HepG2 (cell line): ENCODE results near the gene STK38L. TPM values are rescaled to one million over a fixed set of nuclear protein-coding genes. Genes with fewer than 3 reads are reported as not detected.

Experiments
- ATAC-seq: fragments of 200-7000 bp; cut with Tn5 transposase; 3 replicates; pipeline ENCODE4 v1.9.1; 2020; ENCODE audit warnings: mild to moderate bottlenecking, moderate library complexity
- BruUV-seq: library from RNA; stranded (reverse); fragments of 400-500 nt; replicated peaks from 2 replicates; lab custom pipeline; 2021; lab: Mats Ljungman, UMichigan
- CTCF ChIA-PET: fragments of 300-600 bp; formaldehyde crosslinking; extraction: SDS; loops from one replicate; lab custom pipeline; 2021; ENCODE audit warnings: low total read pairs, inconsistent platforms, low intra/inter-chr PET ratio; lab: Yijun Ruan, JAX
- POLR2A ChIA-PET: fragments of 350-600 bp; sonication (Branson Sonifier 250); formaldehyde crosslinking; loops from one replicate; lab custom pipeline; 2020; ENCODE audit warnings: antibody characterized with exemption, inconsistent platforms; lab: Yijun Ruan, JAX
- DNase-seq: peaks from one replicate; pipeline ENCODE4 v3.0.0-alpha.2; 2015; ENCODE audit warnings: low spot score
- FAIRE-seq: peaks from 3 replicates; lab custom pipeline; 2011; peaks lifted over from hg19 to GRCh38; lab: Jason Lieb, UNC
- H2AFZ ChIP-seq: one replicate; pipeline ENCODE4 v1.6.1; 2011; ENCODE audit warnings: low read length, inconsistent platforms
- H3K27ac ChIP-seq: fragments of 300-600 bp; 3 replicates; pipeline ENCODE4 v1.8.0; 2011; ENCODE audit warnings: mixed run types, mild to moderate bottlenecking, mixed read lengths, low read length, inconsistent platforms; ENCODE audit not compliant: insufficient read depth; ENCODE audit errors: extremely low read length
- H3K27me3 ChIP-seq, 2 experiments: fragments of 200-600 bp in 1 of 2; 2 replicates in 1 of 2; 3 replicates in 1 of 2; pipeline versions ENCODE4 v1.6.0 to v1.8.0; 2011; ENCODE audit warnings: low read length in 2 of 2, mild to moderate bottlenecking in 2 of 2, moderate library complexity in 2 of 2, inconsistent platforms in 1 of 2; ENCODE audit not compliant: insufficient read depth in 2 of 2, control insufficient read depth in 1 of 2
- H3K36me3 ChIP-seq, 2 experiments: fragments of 200-600 bp in 1 of 2; replicated peaks in 1 of 2; 2 replicates in 1 of 2; 3 replicates in 1 of 2; pipeline versions ENCODE4 v1.5.1 to v1.8.0; 2011; ENCODE audit warnings: low read length in 2 of 2, inconsistent platforms in 1 of 2; ENCODE audit not compliant: insufficient read depth in 2 of 2, control insufficient read depth in 1 of 2
- H3K4me1 ChIP-seq: 2 replicates; pipeline ENCODE4 v1.5.1; 2012; ENCODE audit warnings: low read length, inconsistent platforms; ENCODE audit not compliant: insufficient read depth
- H3K4me2 ChIP-seq: 2 replicates; pipeline ENCODE4 v1.6.0; 2011; ENCODE audit warnings: low read depth, low read length, inconsistent platforms
- H3K4me3 ChIP-seq, 3 experiments: fragments of 200-600 bp in 1 of 3; sonication (generic), shearing (Covaris generic) in 1 of 3; replicated peaks in 1 of 3; 2 replicates each; pipeline ENCODE4 v1.5.1; 2011 to 2016; ENCODE audit warnings: low read length in 3 of 3, inconsistent platforms in 2 of 3, low read depth in 2 of 3, mild to moderate bottlenecking in 2 of 3, control low read depth in 1 of 3, mixed read lengths in 1 of 3; ENCODE audit not compliant: insufficient read depth in 1 of 3
- H3K79me2 ChIP-seq: one replicate; pipeline ENCODE4 v1.6.1; 2011; ENCODE audit warnings: low read length, inconsistent platforms; ENCODE audit not compliant: insufficient read depth
- H3K9ac ChIP-seq: 2 replicates; pipeline ENCODE4 v1.6.0; 2011; ENCODE audit warnings: mild to moderate bottlenecking, low read depth, low read length, inconsistent platforms; ENCODE audit not compliant: insufficient read depth
- H3K9me3 ChIP-seq: 2 replicates; pipeline ENCODE4 v1.5.1; 2012; ENCODE audit warnings: mild to moderate bottlenecking, low read length
- H4K20me1 ChIP-seq: 2 replicates; pipeline ENCODE4 v1.6.0; 2011; ENCODE audit warnings: inconsistent platforms, mild to moderate bottlenecking, low read length, moderate library complexity; ENCODE audit not compliant: insufficient read depth
- ARNT ChIP-seq: fragments of 450-650 bp; IDR thresholded peaks from 2 replicates; pipeline ENCODE4 v1.6.1; 2017
- KDM5A ChIP-seq: fragments of 200-600 bp; sonication (generic); IDR thresholded peaks from 2 replicates; pipeline ENCODE4 v1.7.0; 2018; ENCODE audit warnings: antibody characterized with exemption, mild to moderate bottlenecking, low read length, borderline replicate concordance
- SRSF4 ChIP-seq: fragments of 200-400 bp; formaldehyde crosslinking; IDR thresholded peaks from one replicate; pipeline ENCODE4 v1.6.1; 2018; ENCODE audit warnings: mild to moderate bottlenecking, low read depth, low read length, moderate library complexity; ENCODE audit not compliant: poor library complexity, severe bottlenecking
- STAT5B ChIP-seq: sonication (generic); formaldehyde crosslinking; IDR thresholded peaks from 2 replicates; pipeline ENCODE4 v1.4.0; 2020; ENCODE audit warnings: missing genetic modification reagents
- TCF12 ChIP-seq, 2 experiments: fragments of 450-650 bp in 1 of 2; sonication (generic) in 1 of 2; formaldehyde crosslinking in 1 of 2; IDR thresholded peaks; 2 replicates each; pipeline versions ENCODE4 v1.6.1 to v1.8.0; 2017 to 2022; ENCODE audit warnings: antibody characterized with exemption in 1 of 2, mild to moderate bottlenecking in 1 of 2, missing genetic modification reagents in 1 of 2, moderate library complexity in 1 of 2
- XRCC5 ChIP-seq: fragments of 200-400 bp; formaldehyde crosslinking; optimal IDR thresholded peaks from 2 replicates; pipeline ENCODE3; 2017; ENCODE audit warnings: mild to moderate bottlenecking, low read length
- ZNF101 ChIP-seq: sonication (generic); formaldehyde crosslinking; IDR thresholded peaks from 2 replicates; pipeline ENCODE4 v1.4.0; 2020; ENCODE audit warnings: mild to moderate bottlenecking, low read depth, missing genetic modification reagents, borderline replicate concordance
- ZNF205 ChIP-seq: IDR thresholded peaks from 2 replicates; pipeline ENCODE4 v1.6.1; 2018; ENCODE audit warnings: missing biosample characterization, missing genetic modification reagents
- ZNF367 ChIP-seq: sonication (generic); formaldehyde crosslinking; IDR thresholded peaks from 2 replicates; pipeline ENCODE4 v1.4.0; 2020; ENCODE audit warnings: missing genetic modification reagents, borderline replicate concordance
- ZNF432 ChIP-seq: sonication (generic); formaldehyde crosslinking; IDR thresholded peaks from 2 replicates; pipeline ENCODE4 v1.5.0; 2020; ENCODE audit warnings: missing genetic modification reagents, mild to moderate bottlenecking, borderline replicate concordance
- ZNF607 ChIP-seq: sonication (generic); formaldehyde crosslinking; IDR thresholded peaks from 2 replicates; pipeline ENCODE4 v1.5.1; 2020; ENCODE audit warnings: missing genetic modification reagents, mild to moderate bottlenecking, borderline replicate concordance
- in situ Hi-C: cut with HindIII; loops from 2 replicates; pipeline ENCODE4 v1.10.0; 2017; ENCODE audit warnings: low pct_unique_long_range_greater_than_20kb; ENCODE audit not compliant: extremely low pct_ligation_motif_present
- intact Hi-C: fragments of 100-400 bp; cut with micrococcal nuclease; formaldehyde crosslinking; loops from one replicate; pipeline ENCODE4 v1.10.0; 2022; ENCODE audit not compliant: unreplicated experiment
- polyA plus RNA-seq, 8 experiments: library from polyadenylated mRNA; depleted of rRNA in 3 of 8; stranded (reverse) in 7 of 8; unstranded in 1 of 8; fragments of >200 nt; fragmentation: Illumina TruSeq in 4 of 8; extraction: Trizol in 4 of 8; gene quantifications; 2 replicates each; pipeline versions ENCODE4 v1.2.1 to v1.2.3, GENCODE V29; 2011 to 2016; ENCODE audit warnings: low read depth in 4 of 8, missing spikeins in 1 of 8, mixed read lengths in 1 of 8; ENCODE audit not compliant: insufficient read depth in 1 of 8
- total RNA-seq, 5 experiments: library from RNA; depleted of rRNA; stranded (reverse); fragments of >200 nt; fragmentation: Illumina TruSeq; extraction: Trizol; gene quantifications; 2 replicates each; pipeline ENCODE4 v1.2.3, GENCODE V29; 2016; ENCODE audit warnings: low read depth in 1 of 5
- TF ChIP-seq, protein P1 (sequence below): IDR thresholded peaks from 2 replicates; pipeline ENCODE4 v1.6.1; 2016; ENCODE audit warnings: low read depth, missing genetic modification reagents, missing compliant biosample characterization
- TF ChIP-seq, protein P2 (sequence below): sonication (generic); formaldehyde crosslinking; IDR thresholded peaks from 2 replicates; pipeline ENCODE4 v1.8.0; 2022; ENCODE audit warnings: mild to moderate bottlenecking, missing genetic modification reagents, moderate library complexity
- TF ChIP-seq, protein P3 (sequence below): sonication (generic); formaldehyde crosslinking; IDR thresholded peaks from 2 replicates; pipeline ENCODE4 v1.5.1; 2020; ENCODE audit warnings: missing genetic modification reagents, mild to moderate bottlenecking, borderline replicate concordance
- TF ChIP-seq, protein P4 (sequence below), 2 experiments: sonication (generic) in 1 of 2; formaldehyde crosslinking in 1 of 2; IDR thresholded peaks; 2 replicates each; pipeline versions ENCODE4 v1.5.1 to v1.6.1; 2011 to 2020; ENCODE audit warnings: borderline replicate concordance in 1 of 2, low read depth in 1 of 2, low read length in 1 of 2, mild to moderate bottlenecking in 1 of 2, missing genetic modification reagents in 1 of 2, moderate library complexity in 1 of 2

The STK38L gene
- total and polyA plus RNA-seq, 2 of the 13 experiments (the other 11 are each of a cell fraction or from before 2014, with no cell fraction given) = 6.1 to 26.4 TPM

DNA sequence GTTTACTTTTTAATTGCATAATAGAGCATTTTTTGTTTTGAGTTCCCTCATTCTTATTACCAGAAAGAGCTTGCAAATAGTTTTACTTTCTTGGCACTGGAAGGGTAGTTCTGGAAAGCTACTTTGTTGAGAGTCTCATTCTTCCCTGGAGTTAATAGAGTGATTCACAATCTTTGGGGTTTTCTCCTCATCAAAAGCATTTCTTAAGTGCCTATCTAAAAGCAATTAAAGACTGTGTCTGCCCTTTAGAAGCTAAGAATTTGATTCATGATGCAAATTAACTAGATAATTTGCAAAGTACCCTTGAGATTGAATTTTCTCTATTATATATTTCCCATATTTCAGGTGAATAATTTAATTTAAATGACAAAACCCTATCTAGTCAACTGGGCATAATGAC is 80.4 kb downstream of the STK38L start:
- Histone ChIP-seq H3K4me1 (no peaks in the 10 kb centered on the region), H2AFZ (no peak overlapping the region), H3K27me3 (no peaks in the 10 kb centered on the region; a peak in 1 of 5 replicates), H3K79me2 (no peaks in the 10 kb centered on the region), H3K9me3 (no peaks in the 10 kb centered on the region), H4K20me1 (no peaks in the 10 kb centered on the region), H3K27ac (no peak overlapping the region), H3K9ac (no peak overlapping the region), H3K36me3 (peaks cover 3 to 8% of the 10 kb centered on the region in 2 experiments; a peak in 4 of 5 replicates), H3K4me2 (no peak overlapping the region), H3K4me3 (no peak overlapping the region)
- ChIA-PET POLR2A (interaction anchor here (0.6 kb wide), 1 partner anchor 11 kb away, joined by 4 read pairs; no protein-coding TSS in a partner anchor), CTCF (no interaction called here)
- ATAC-seq (no peak), FAIRE-seq (no peak), DNase-seq (no peak)
- in situ Hi-C loops = no loop called here
- no TSS peak for BruUV-seq
- intact Hi-C loops = no loop called here
- TF ChIP-seq ZNF607 (CRISPR knock-in tag) = no peak
- no peak for TF ChIP-seq SRSF4
- TF ChIP-seq, protein P1, sequence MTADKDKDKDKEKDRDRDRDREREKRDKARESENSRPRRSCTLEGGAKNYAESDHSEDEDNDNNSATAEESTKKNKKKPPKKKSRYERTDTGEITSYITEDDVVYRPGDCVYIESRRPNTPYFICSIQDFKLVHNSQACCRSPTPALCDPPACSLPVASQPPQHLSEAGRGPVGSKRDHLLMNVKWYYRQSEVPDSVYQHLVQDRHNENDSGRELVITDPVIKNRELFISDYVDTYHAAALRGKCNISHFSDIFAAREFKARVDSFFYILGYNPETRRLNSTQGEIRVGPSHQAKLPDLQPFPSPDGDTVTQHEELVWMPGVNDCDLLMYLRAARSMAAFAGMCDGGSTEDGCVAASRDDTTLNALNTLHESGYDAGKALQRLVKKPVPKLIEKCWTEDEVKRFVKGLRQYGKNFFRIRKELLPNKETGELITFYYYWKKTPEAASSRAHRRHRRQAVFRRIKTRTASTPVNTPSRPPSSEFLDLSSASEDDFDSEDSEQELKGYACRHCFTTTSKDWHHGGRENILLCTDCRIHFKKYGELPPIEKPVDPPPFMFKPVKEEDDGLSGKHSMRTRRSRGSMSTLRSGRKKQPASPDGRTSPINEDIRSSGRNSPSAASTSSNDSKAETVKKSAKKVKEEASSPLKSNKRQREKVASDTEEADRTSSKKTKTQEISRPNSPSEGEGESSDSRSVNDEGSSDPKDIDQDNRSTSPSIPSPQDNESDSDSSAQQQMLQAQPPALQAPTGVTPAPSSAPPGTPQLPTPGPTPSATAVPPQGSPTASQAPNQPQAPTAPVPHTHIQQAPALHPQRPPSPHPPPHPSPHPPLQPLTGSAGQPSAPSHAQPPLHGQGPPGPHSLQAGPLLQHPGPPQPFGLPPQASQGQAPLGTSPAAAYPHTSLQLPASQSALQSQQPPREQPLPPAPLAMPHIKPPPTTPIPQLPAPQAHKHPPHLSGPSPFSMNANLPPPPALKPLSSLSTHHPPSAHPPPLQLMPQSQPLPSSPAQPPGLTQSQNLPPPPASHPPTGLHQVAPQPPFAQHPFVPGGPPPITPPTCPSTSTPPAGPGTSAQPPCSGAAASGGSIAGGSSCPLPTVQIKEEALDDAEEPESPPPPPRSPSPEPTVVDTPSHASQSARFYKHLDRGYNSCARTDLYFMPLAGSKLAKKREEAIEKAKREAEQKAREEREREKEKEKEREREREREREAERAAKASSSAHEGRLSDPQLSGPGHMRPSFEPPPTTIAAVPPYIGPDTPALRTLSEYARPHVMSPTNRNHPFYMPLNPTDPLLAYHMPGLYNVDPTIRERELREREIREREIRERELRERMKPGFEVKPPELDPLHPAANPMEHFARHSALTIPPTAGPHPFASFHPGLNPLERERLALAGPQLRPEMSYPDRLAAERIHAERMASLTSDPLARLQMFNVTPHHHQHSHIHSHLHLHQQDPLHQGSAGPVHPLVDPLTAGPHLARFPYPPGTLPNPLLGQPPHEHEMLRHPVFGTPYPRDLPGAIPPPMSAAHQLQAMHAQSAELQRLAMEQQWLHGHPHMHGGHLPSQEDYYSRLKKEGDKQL (CRISPR knock-in tag) = no peak
- no peak for TF ChIP-seq STAT5B (CRISPR knock-in tag)
- TF ChIP-seq TCF12 (IDR thresholded peaks at IDR 0.05) = no peak
- no peak for TF ChIP-seq TCF12 (CRISPR knock-in tag; IDR thresholded peaks at IDR 0.05)
- no peak for TF ChIP-seq KDM5A
- no peak for TF ChIP-seq ARNT
- TF ChIP-seq ZNF432 (CRISPR knock-in tag) = no peak
- TF ChIP-seq, protein P2, sequence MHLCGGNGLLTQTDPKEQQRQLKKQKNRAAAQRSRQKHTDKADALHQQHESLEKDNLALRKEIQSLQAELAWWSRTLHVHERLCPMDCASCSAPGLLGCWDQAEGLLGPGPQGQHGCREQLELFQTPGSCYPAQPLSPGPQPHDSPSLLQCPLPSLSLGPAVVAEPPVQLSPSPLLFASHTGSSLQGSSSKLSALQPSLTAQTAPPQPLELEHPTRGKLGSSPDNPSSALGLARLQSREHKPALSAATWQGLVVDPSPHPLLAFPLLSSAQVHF = no peak
- no peak for TF ChIP-seq XRCC5
- no peak for TF ChIP-seq ZNF205 (CRISPR knock-in tag)
- TF ChIP-seq, protein P3, sequence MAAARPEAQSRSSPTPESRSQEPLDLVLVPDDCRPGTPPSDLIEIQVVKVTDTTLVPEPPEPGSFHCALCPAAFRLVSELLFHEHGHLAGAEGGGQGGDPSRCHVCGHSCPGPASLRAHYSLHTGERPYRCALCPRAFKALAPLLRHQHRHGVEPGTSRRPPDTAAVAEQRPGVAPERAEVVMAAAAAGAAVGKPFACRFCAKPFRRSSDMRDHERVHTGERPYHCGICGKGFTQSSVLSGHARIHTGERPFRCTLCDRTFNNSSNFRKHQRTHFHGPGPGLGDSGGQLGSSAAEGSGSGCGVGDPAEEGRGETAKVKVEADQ = no peak
- no peak for TF ChIP-seq ZNF101 (CRISPR knock-in tag)
- TF ChIP-seq, protein P4, sequence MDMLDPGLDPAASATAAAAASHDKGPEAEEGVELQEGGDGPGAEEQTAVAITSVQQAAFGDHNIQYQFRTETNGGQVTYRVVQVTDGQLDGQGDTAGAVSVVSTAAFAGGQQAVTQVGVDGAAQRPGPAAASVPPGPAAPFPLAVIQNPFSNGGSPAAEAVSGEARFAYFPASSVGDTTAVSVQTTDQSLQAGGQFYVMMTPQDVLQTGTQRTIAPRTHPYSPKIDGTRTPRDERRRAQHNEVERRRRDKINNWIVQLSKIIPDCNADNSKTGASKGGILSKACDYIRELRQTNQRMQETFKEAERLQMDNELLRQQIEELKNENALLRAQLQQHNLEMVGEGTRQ (IDR thresholded peaks at IDR 0.05; ENCODE audit: low read depth, low read length) = no peak
- TF ChIP-seq, protein P4 (CRISPR knock-in tag; IDR thresholded peaks at IDR 0.05; ENCODE audit: borderline replicate concordance) = no peak
- TF ChIP-seq ZNF367 (CRISPR knock-in tag) = no peak
